Breast epithelium (tissue), 4 donors: ENCODE measurements around the gene TUNAR. TPM values are rescaled to one million over a fixed set of nuclear protein-coding genes. Genes with fewer than 3 reads are reported as not detected.
A peak's percentile ranks its signal among the peaks of the same experiment; 100 is the strongest.

Source experiments
- DNase-seq, 2 donors: peaks; one replicate each; pipeline ENCODE4 v3.0.0-alpha.2; 2019; ENCODE audit warnings: low spot score in 2 of 2
- H3K27ac ChIP-seq, 2 donors: fragments of 200-600 bp; sonication (generic) in 1 of 2; one replicate each; pipeline ENCODE4 v1.5.1; 2016 to 2019; ENCODE audit warnings: mild to moderate bottlenecking in 1 of 2
- H3K27me3 ChIP-seq, 2 donors: fragments of 200-600 bp; sonication (generic) in 1 of 2; one replicate each; pipeline versions ENCODE4 v1.5.1 to v1.6.0; 2017 to 2019; ENCODE audit warnings: control low read depth in 1 of 2, mild to moderate bottlenecking in 1 of 2
- H3K36me3 ChIP-seq: fragments of 200-600 bp; one replicate; pipeline ENCODE4 v1.5.1; 2019
- H3K4me1 ChIP-seq, 2 donors: fragments of 200-600 bp; sonication (generic); one replicate each; pipeline ENCODE4 v1.5.1; 2016 to 2019; ENCODE audit warnings: control low read depth in 1 of 2
- H3K4me3 ChIP-seq, 3 donors: fragments of 200-600 bp; sonication (generic); 1 replicate in 2 of 3; 2 replicates in 1 of 3; pipeline ENCODE4 v1.5.1; 2016 to 2019; ENCODE audit warnings: mild to moderate bottlenecking in 3 of 3, moderate library complexity in 2 of 3
- H3K9me3 ChIP-seq, 2 donors: fragments of 200-600 bp; sonication (generic) in 1 of 2; one replicate each; pipeline ENCODE4 v1.5.1; 2016 to 2019; ENCODE audit warnings: control low read depth in 1 of 2
- POLR2A ChIP-seq: fragments of 450-650 bp; IDR thresholded peaks from one replicate; pipeline ENCODE4 v1.6.1; 2016; ENCODE audit warnings: antibody characterized with exemption, mild to moderate bottlenecking, moderate library complexity
- POLR2AphosphoS5 ChIP-seq, 3 donors: sonication (generic); formaldehyde crosslinking; IDR thresholded peaks; one replicate each; pipeline ENCODE4 v1.6.1; 2017; ENCODE audit warnings: antibody characterized with exemption in 3 of 3
- intact Hi-C: fragments of 100-400 bp; cut with DNase I; formaldehyde crosslinking; loops from one replicate; pipeline ENCODE4 v1.15.1; 2023; ENCODE audit warnings: low total_unique reads
- total RNA-seq, 3 donors: library from RNA; depleted of rRNA; stranded (reverse); fragments of >200 nt; gene quantifications; one replicate each; pipeline ENCODE4 v1.1.0, GENCODE V29; 2016
- TF ChIP-seq, protein P1 (sequence below), 3 donors: fragments of 450-650 bp; IDR thresholded peaks; one replicate each; pipeline ENCODE4 v1.5.1; 2016 to 2017; ENCODE audit warnings: antibody characterized with exemption in 3 of 3, mild to moderate bottlenecking in 3 of 3, moderate library complexity in 3 of 3

The TUNAR gene
- under 1 TPM in 1 of 3 donors, not detected in 2; 0.15 TPM for total RNA-seq

DNA sequence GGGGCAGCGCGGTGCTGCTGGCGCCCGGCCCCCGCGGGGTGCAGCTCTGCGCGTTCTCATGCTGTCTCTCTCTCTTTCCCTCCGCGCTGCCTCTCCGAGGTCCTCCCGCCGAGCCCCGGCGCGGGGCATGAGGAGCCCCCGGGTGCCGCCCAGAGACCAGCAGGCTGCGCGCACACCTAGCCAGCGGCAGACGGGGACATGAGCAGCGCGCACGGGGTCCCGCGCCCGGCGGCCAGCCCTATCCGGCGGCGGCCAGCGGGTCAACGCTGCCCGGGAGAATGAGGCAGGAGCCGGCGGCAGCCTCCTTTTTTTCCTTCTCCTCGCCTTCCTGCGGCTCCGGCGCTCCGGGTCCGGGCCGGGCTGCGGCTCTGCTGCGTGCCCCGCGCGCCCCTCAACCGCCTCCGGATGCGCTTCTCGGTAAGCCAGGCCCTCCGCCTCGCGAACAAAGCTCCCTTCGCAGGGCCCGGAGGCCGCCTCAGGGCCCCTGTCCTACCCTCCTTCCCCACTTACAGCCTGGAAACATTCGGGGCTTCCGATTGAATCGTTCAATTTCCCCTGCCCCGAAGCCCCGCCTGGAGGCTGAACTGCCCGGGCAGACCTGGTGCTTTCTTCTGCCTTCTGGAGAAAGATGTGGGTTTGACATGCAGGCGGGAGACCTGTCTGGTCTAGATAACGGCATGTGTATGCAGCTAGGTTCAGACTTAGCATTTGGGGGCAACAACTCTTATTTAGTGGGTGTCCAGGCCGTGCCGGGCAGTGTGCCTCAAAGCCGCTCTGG is at the start of gene TUNAR:
TUNAR (plus strand) TSS at position 72 of the 778 bp plus-strand sequence.
- no peak within 1 kb of the TSS for H3K27ac ChIP-seq
- H3K27me3 ChIP-seq, result peaks cover 7 to 71% of the 10 kb centered on the region in 2 donors
- TF ChIP-seq POLR2AphosphoS5 (IDR thresholded peaks at IDR 0.05) (no peak), POLR2A (no peak)
- TF ChIP-seq, protein P1, sequence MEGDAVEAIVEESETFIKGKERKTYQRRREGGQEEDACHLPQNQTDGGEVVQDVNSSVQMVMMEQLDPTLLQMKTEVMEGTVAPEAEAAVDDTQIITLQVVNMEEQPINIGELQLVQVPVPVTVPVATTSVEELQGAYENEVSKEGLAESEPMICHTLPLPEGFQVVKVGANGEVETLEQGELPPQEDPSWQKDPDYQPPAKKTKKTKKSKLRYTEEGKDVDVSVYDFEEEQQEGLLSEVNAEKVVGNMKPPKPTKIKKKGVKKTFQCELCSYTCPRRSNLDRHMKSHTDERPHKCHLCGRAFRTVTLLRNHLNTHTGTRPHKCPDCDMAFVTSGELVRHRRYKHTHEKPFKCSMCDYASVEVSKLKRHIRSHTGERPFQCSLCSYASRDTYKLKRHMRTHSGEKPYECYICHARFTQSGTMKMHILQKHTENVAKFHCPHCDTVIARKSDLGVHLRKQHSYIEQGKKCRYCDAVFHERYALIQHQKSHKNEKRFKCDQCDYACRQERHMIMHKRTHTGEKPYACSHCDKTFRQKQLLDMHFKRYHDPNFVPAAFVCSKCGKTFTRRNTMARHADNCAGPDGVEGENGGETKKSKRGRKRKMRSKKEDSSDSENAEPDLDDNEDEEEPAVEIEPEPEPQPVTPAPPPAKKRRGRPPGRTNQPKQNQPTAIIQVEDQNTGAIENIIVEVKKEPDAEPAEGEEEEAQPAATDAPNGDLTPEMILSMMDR (IDR thresholded peaks at IDR 0.05), result no peak
- intact Hi-C loops, result no loop called here
- no peaks in the 10 kb centered on the region for H3K9me3 ChIP-seq
- H3K4me3 ChIP-seq, result peak within 1 kb of the TSS in 2 of 3 donors; percentile 36 to 52
- H3K4me1 ChIP-seq, result peaks cover 0 to 10% of the 10 kb centered on the region in 2 donors
- H3K36me3 ChIP-seq, result no peaks in the 10 kb centered on the region
- DNase-seq, result no peak

DNA sequence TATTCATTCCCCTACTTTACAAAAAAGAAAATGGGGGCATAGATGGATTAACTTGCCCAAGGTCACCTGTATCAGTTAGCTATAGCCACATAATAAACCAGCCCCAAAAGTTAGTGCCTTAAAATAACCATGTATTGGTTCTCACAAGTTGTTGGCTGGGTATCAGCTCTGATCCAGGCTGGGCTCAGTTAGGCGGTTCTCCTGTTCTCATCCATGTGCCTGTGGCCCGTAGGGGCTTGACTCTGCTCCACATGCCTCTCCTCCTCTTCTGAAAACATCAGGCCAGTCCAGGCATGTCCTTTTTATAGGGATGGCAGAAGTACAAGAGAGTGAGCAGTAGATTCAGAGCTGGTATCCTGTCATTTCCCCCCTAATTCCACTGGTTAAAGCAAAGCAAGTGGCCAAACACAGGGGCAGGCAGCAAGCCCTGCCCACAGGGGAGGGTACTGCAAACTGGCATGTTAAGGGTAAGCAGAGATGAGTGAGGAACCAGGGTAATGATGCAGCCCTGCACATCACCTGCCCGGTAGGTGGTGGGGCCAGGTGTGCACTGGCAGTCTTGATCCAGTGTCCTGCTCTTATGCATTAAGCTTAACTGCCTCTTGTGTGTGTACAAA is 47.9 kb upstream of the TUNAR start:
- peaks cover 0 to 10% of the 10 kb centered on the region in 2 donors for H3K9me3 ChIP-seq
- no peak overlapping the region for H3K4me3 ChIP-seq
- no peaks in the 10 kb centered on the region for H3K36me3 ChIP-seq
- intact Hi-C loops, result no loop called here
- no peak overlapping the region for H3K27ac ChIP-seq
- no peak for DNase-seq
- TF ChIP-seq, protein P1 (IDR thresholded peaks at IDR 0.05), result no peak
- no peak for TF ChIP-seq POLR2A
- TF ChIP-seq POLR2AphosphoS5 (IDR thresholded peaks at IDR 0.05), result no peak
- peaks cover 0 to 39% of the 10 kb centered on the region in 2 donors for H3K27me3 ChIP-seq
- no peaks in the 10 kb centered on the region for H3K4me1 ChIP-seq

DNA sequence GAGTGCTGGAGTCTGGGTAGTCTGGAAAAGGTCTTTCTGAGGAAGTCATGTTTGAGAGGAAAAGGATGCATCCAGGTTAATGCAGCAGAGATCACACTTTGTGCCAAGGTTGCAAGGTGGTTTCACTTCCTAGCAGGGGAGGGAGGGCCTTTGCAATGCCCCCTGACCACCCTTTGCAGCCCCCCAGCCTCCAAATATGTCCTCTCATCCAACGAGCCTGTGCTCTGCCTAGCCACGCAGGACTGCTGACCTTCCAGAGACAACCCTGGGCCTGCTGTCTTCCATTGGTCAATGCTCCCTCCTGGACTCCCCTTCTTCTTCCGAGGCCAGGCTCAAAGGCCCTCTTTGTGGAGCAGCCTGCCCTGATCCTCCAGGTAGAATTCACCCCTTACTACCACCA is 47.3 kb upstream of the TUNAR start:
- peaks cover 0 to 10% of the 10 kb centered on the region in 2 donors for H3K9me3 ChIP-seq
- no peak overlapping the region for H3K4me3 ChIP-seq
- H3K36me3 ChIP-seq, result no peaks in the 10 kb centered on the region
- DNase-seq, result no peak
- TF ChIP-seq, protein P1 (IDR thresholded peaks at IDR 0.05), result no peak
- no peak for TF ChIP-seq POLR2AphosphoS5 (IDR thresholded peaks at IDR 0.05)
- TF ChIP-seq POLR2A, result no peak
- H3K27ac ChIP-seq, result no peak overlapping the region
- H3K27me3 ChIP-seq, result peaks cover 0 to 45% of the 10 kb centered on the region in 2 donors
- no peaks in the 10 kb centered on the region for H3K4me1 ChIP-seq
- intact Hi-C loops, result no loop called here

DNA sequence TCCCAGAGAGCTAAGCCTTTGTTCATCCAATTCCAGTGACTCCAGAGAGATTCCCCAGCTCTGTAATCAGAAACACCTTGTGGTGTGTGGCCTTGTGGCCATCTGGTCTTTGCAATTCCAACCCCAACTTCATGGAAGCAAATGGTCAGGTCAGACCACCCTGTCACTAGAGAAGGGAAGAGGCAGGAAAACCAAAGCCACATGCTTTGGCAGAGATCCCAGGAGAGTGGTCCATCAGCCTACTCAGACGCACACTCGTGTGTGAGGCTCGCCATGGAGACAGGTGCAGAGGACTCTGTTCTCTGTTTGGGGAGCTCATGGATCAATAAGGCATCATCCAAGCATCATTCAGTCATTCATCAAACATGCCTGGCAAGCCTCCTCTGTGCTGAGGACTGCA is 46.2 kb upstream of the TUNAR start:
- DNase-seq, result no peak
- peaks cover 0 to 49% of the 10 kb centered on the region in 2 donors for H3K27me3 ChIP-seq
- TF ChIP-seq POLR2AphosphoS5 (IDR thresholded peaks at IDR 0.05) (no peak), POLR2A (no peak)
- TF ChIP-seq, protein P1 (IDR thresholded peaks at IDR 0.05), result no peak
- H3K4me1 ChIP-seq, result no peaks in the 10 kb centered on the region
- H3K27ac ChIP-seq, result no peak overlapping the region
- H3K36me3 ChIP-seq, result no peaks in the 10 kb centered on the region
- peaks cover 0 to 10% of the 10 kb centered on the region in 2 donors for H3K9me3 ChIP-seq
- H3K4me3 ChIP-seq, result no peak overlapping the region
- intact Hi-C loops, result loop anchor here (2.0 kb wide), 1 partner anchor 68 kb away; no protein-coding TSS in a partner anchor

DNA sequence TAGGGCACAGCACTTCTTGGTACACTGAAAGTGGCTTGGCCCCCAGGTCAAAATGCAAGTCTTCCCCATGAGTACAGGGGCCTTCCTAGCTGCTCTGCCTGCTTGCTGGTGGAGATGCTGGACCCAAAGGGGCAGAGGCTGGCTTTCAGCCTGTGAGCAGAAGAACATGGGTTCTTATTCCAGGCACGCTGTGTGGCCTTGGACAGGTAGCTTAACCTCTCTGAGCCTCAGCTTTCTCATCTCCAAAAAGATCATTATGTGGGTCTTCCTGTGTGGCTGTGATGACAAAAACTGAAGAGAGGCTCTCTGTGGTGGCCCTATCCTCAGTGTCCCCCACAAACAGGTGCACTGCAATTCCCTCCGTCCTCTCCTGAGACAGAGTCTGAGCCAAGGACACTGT is 45.6 kb upstream of the TUNAR start:
- H3K4me3 ChIP-seq, result no peak overlapping the region
- H3K27me3 ChIP-seq, result peaks cover 0 to 49% of the 10 kb centered on the region in 2 donors
- DNase-seq, result no peak
- intact Hi-C loops, result loop anchor here (2.0 kb wide), 1 partner anchor 68 kb away; no protein-coding TSS in a partner anchor
- H3K27ac ChIP-seq, result no peak overlapping the region
- peaks cover 0 to 10% of the 10 kb centered on the region in 2 donors for H3K9me3 ChIP-seq
- H3K4me1 ChIP-seq, result no peaks in the 10 kb centered on the region
- H3K36me3 ChIP-seq, result no peaks in the 10 kb centered on the region
- no peak for TF ChIP-seq POLR2A
- TF ChIP-seq, protein P1 (IDR thresholded peaks at IDR 0.05), result no peak
- no peak for TF ChIP-seq POLR2AphosphoS5 (IDR thresholded peaks at IDR 0.05)
